HG03039 (cell line): ENCODE measurements around the gene FDXACB1.
A peak's percentile ranks its signal among the peaks of the same experiment; 100 is the strongest.

ENCODE experiments used
- ATAC-seq: cut with Tn5 transposase; IDR thresholded peaks from one replicate; pipeline ENCODE4 v1.9.1; 2021; ENCODE audit warnings: mild to moderate bottlenecking, moderate library complexity; ENCODE audit not compliant: unreplicated experiment

The FDXACB1 gene

GRCh38 chr11:111845276-111846028 is 33.5 kb downstream of the FDXACB1 start:
- ATAC-seq = no peak

- ATAC-seq = no peak
Measured at GRCh38 chr11:111843661-111844060, 35.3 kb downstream of the FDXACB1 start.

GRCh38 chr11:111841370-111842053 is 37.5 kb downstream of the FDXACB1 start:
- peak; percentile 59 for ATAC-seq

GRCh38 chr11:111840143-111840542 is 38.8 kb downstream of the FDXACB1 start:
- no peak for ATAC-seq

- no peak for ATAC-seq
Measured at GRCh38 chr11:111838054-111838453, 40.9 kb downstream of the FDXACB1 start.

DNA sequence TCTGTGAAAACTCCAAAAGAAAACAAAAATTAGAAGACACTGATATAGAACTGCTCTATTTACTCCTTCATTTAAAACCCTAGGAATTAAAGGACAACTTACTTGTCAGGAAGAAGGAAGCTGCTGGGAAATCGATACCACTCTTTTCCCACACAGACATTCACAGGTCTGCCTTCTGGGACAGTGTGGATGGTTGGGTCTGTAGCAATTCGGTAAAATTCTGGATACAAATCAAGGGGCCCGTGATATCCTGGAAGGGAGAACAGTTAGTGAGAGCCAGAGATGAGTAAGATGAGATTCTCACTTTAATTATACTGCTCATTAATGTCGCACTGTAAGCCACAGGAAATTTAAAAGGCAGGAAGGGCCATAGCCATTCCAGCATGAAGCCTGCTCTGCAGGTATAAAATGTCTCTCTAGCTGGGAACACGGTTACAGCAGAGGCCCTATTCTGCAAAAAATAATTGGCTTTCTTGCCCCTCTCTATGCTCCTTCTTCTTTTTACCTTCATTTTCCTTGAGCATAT is 41.5 kb downstream of the FDXACB1 start:
- ATAC-seq = no peak

- no peak for ATAC-seq
Measured at GRCh38 chr11:111836721-111837120, 42.2 kb downstream of the FDXACB1 start.

GRCh38 chr11:111836162-111836561 is 42.8 kb downstream of the FDXACB1 start:
- ATAC-seq = no peak

DNA sequence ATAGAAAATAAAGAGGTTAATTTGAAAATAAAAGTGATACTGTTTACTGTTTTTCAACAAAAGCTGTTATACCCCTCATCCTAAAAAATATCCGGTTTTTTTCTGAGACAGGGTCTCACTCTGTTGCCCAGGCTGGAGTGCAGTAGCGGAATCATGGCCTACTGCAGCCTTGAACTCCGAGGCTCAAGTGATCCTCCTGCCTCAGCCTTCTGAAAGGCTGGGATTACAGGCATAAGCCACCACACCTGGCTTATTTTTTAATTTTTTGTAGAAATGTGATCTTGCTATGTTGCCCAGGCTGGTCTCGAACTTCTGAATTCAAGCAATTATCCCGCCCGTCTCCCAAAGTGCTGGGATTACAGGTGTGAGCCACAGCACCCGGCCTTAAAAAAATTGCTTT is 43.3 kb downstream of the FDXACB1 start:
- ATAC-seq = no peak

DNA sequence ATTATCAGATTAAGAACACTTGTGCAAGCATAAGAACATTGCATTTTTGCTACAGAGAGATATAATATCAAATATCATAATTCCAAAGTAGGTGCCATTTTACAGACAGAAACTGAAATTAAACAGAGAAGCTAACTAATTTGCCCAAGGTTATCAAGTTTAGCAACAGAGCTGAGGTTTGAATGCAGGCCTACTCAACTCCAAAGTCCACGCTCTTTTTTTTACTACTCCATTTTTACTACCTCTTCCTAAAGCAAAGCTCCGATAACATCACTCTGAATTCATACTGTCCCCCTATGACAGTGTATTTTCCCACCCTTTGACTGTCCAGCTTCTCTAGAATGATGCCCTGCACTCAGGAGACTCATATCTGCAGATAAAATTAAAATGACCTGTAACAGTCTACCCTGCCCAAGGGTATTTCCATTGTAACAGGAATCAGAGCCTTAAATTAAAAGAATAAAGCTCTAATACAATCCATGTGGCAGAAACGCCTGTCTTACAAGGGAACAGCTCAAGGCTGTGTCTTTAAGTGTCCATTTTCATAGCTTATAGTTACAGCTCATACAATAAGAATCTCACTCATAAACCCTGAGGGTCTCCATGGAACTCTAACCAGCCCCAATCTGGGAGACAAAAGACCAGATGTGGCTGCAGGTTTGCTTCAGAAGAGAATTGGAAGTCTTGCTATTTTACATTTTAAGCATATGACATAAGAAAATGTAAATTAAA is 44.4 kb downstream of the FDXACB1 start:
- no peak for ATAC-seq

GRCh38 chr11:111833524-111833923 is 45.4 kb downstream of the FDXACB1 start:
- ATAC-seq = no peak

- peak; percentile 51 for ATAC-seq
Measured at GRCh38 chr11:111829185-111829968, 49.6 kb downstream of the FDXACB1 start.

DNA sequence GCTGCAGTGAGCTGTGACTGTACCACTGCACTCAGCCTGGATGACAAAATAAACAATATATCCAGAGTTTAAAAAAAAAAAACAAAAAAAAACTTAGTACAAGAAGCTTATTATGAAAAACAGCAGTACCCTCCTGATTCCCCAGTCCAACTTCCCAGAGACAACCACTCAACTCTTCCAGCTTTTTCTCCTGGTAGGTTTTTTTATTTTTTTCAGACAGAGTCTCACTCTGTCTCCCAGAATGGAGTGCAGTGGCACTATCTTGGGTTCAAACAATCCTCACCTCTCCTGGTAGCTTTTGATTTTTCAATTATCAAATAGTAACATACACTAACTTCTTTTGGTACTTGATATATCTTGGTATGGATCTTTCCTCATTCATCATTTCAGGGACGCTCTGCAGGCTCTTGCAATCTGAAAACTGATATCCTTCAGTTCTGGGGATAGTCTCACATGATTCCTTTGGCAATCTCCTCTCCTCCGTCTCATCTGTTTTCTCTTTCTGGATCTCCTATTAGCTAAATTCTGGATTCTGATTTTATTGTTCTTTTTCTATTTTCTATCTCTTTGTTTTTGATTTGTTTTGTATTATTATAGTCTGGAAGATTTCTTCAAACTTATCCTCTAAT is 52.5 kb downstream of the FDXACB1 start:
- no peak for ATAC-seq
